ENCODE results near the gene TRIM24.

DNA sequence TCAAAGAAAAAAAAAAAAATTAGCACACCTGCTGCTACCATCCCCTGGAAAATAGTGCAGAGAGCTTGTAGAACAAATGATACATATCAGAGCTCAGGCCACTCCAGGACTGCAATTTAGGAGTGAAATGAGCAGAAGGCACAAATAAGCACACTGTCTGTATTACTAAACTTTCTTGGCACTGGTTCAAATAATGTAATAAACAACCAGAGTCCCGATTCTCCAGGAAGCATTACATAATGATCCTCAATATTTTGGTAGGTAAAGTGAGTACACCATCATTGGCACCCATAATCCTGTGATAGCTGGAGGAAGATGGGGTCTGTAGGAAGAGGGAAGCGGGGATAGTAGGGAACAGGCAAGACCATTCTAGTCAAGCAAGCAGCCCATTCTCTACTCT lies 166.8 kb downstream of the TRIM24 start:
- TF ChIP-seq, protein P1, sequence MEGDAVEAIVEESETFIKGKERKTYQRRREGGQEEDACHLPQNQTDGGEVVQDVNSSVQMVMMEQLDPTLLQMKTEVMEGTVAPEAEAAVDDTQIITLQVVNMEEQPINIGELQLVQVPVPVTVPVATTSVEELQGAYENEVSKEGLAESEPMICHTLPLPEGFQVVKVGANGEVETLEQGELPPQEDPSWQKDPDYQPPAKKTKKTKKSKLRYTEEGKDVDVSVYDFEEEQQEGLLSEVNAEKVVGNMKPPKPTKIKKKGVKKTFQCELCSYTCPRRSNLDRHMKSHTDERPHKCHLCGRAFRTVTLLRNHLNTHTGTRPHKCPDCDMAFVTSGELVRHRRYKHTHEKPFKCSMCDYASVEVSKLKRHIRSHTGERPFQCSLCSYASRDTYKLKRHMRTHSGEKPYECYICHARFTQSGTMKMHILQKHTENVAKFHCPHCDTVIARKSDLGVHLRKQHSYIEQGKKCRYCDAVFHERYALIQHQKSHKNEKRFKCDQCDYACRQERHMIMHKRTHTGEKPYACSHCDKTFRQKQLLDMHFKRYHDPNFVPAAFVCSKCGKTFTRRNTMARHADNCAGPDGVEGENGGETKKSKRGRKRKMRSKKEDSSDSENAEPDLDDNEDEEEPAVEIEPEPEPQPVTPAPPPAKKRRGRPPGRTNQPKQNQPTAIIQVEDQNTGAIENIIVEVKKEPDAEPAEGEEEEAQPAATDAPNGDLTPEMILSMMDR (IDR thresholded peaks at IDR 0.05) = no peak
- no peak for TF ChIP-seq POLR2A (IDR thresholded peaks at IDR 0.05)

Measured in testis (tissue), 2 donors.